Measurements from ENCODE around the gene ALX1.

ALX1 gene

DNA sequence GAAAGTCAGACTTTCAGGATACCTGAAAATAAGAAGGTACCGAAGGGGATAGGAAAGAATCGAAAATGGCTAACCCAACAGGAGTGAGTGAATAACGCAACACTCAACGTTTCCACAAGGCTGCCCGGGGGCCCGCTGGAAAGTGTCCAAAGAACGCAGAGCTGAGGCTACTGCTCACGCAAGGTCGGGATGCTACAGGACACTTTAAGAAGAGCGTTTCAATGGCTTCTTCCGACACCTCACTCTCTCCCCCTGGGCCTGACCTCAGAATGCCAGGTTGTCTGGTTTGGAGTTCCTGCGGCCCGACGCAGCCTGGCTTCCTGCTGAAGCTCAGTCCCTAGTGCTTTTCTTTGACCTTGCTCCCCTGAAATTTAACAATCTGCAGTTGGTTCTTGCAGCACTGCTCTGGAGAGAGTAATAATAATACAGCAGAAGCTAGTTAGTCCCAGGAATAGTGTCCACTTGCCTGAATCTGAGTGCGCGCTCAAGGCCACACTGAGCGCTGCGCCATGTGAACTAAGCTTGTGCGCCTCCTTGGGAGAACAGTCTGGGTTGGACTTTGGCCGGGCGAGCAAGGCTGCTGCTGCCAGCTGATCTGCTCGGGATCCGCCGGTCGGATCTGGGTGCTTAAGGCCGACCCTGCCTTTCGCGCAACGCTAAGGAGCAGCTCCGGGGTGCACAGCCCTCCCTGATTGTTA lies 2.0 kb upstream of the ALX1 start:
- no CpG with 5 or more reads among the region's 30 CpGs for WGBS (ENCODE audit: extremely low coverage, insufficient coverage, low lambda C conversion rate)
- DNase-seq = peak; percentile 67
- Histone ChIP-seq H3K18ac (ENCODE audit: low read length) (no peak overlapping the region), H3K4me2 (ENCODE audit: low read length) (peak overlapping the region; percentile 72), H3K4ac (ENCODE audit: low read depth, low read length) (no peak overlapping the region), H3K23ac (ENCODE audit: low read length) (no peak overlapping the region), H3K79me1 (ENCODE audit: low read length) (no peaks in the 10 kb centered on the region), H3K27ac (ENCODE audit: low read depth, low read length) (no peak overlapping the region), H2BK5ac (ENCODE audit: low read length) (no peak overlapping the region), H4K8ac (ENCODE audit: low read depth, low read length) (no peak overlapping the region), H2BK15ac (replicated peaks; ENCODE audit: low read depth) (no peak overlapping the region), H3K79me2 (ENCODE audit: control insufficient read depth, insufficient read depth, low read length) (no peaks in the 10 kb centered on the region), H3K4me3 (ENCODE audit: low read length) (no peak overlapping the region), H3K4me1 (ENCODE audit: control insufficient read depth, low read depth, low read length) (peaks cover 2% of the 10 kb centered on the region), H3K9ac (ENCODE audit: low read length) (peak overlapping the region; percentile 59), H3K56ac (ENCODE audit: low read length) (peak overlapping the region; percentile 84), H2BK120ac (ENCODE audit: low read depth, low read length) (no peak overlapping the region), H4K5ac (ENCODE audit: low read length) (no peak overlapping the region), H3K27me3 (ENCODE audit: insufficient read depth, low read length, poor library complexity) (peaks cover 23% of the 10 kb centered on the region), H2AK5ac (ENCODE audit: low read length) (no peak overlapping the region), H3K36me3 (ENCODE audit: control insufficient read depth, insufficient read depth, low read length) (no peaks in the 10 kb centered on the region)

GRCh38 chr12:85278598-85279448 lies 1.2 kb upstream of the ALX1 start:
- H2BK120ac ChIP-seq (ENCODE audit: low read depth, low read length) = no peak overlapping the region
- peak overlapping the region; percentile 89 for H3K56ac ChIP-seq (ENCODE audit: low read length)
- peak overlapping the region; percentile 90 for H3K18ac ChIP-seq (ENCODE audit: low read length)
- H3K23ac ChIP-seq (ENCODE audit: low read length) = no peak overlapping the region
- no peaks in the 10 kb centered on the region for H3K79me2 ChIP-seq (ENCODE audit: control insufficient read depth, insufficient read depth, low read length)
- peak overlapping the region; percentile 96 for H3K4me2 ChIP-seq (ENCODE audit: low read length)
- peak overlapping the region; percentile 77 for H3K9ac ChIP-seq (ENCODE audit: low read length)
- H3K4ac ChIP-seq (ENCODE audit: low read depth, low read length) = no peak overlapping the region
- H4K8ac ChIP-seq (ENCODE audit: low read depth, low read length) = no peak overlapping the region
- no peak overlapping the region for H2BK15ac ChIP-seq (replicated peaks; ENCODE audit: low read depth)
- H3K4me3 ChIP-seq (ENCODE audit: low read length) = peak overlapping the region; percentile 48
- peak; percentile 47 for DNase-seq
- H3K79me1 ChIP-seq (ENCODE audit: low read length) = no peaks in the 10 kb centered on the region
- peaks cover 16% of the 10 kb centered on the region for H3K27me3 ChIP-seq (ENCODE audit: insufficient read depth, low read length, poor library complexity)
- no peak overlapping the region for H2BK5ac ChIP-seq (ENCODE audit: low read length)
- no peak overlapping the region for H2AK5ac ChIP-seq (ENCODE audit: low read length)
- no peaks in the 10 kb centered on the region for H3K36me3 ChIP-seq (ENCODE audit: control insufficient read depth, insufficient read depth, low read length)
- H4K5ac ChIP-seq (ENCODE audit: low read length) = no peak overlapping the region
- peaks cover 2% of the 10 kb centered on the region for H3K4me1 ChIP-seq (ENCODE audit: control insufficient read depth, low read depth, low read length)
- WGBS (ENCODE audit: extremely low coverage, insufficient coverage, low lambda C conversion rate) = no CpG with 5 or more reads among the region's 37 CpGs
- H3K27ac ChIP-seq (ENCODE audit: low read depth, low read length) = no peak overlapping the region

DNA sequence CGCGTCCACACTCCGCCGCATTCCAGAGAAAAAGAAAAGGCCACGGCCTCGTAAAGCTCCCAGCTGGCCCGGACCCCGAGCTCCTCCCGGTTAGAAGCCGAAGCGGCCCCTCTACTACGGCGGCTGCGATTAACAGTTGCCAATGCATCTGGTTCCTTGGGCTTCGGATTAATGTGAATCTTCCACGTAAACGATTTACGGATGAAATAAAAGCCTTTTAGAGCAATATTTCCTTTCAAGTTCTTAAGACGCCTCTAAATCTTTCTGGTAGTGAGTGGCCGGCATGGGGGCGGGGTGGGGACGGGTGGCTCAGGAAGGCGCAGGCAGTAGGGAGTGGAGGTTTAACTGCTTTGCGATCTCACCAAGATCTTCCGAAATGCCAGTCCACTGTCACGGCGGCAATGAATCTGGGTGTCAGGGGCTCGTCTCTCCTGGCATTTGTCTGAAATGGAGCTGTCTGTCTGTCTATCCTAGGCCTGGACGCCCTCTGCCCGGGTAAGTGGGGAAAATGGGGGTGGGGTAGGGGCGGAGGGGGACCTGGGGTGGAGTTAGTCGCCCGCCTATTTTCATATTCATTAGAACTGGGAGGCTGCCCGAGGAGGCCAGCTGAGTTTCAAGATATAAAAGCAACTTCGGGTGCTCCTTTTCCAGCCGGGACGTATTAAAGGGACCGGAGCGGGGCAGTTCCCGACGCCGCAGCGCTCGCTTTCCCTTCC lies 413 bp upstream of the ALX1 start:
- H3K4me1 ChIP-seq (ENCODE audit: control insufficient read depth, low read depth, low read length) = peaks cover 2% of the 10 kb centered on the region
- H2AK5ac ChIP-seq (ENCODE audit: low read length) = no peak overlapping the region
- H3K56ac ChIP-seq (ENCODE audit: low read length) = peak overlapping the region; percentile 89
- no peak overlapping the region for H3K23ac ChIP-seq (ENCODE audit: low read length)
- H3K4ac ChIP-seq (ENCODE audit: low read depth, low read length) = no peak overlapping the region
- no peak overlapping the region for H3K27ac ChIP-seq (ENCODE audit: low read depth, low read length)
- no peak overlapping the region for H2BK120ac ChIP-seq (ENCODE audit: low read depth, low read length)
- H2BK15ac ChIP-seq (replicated peaks; ENCODE audit: low read depth) = no peak overlapping the region
- peak; percentile 70 for DNase-seq
- WGBS (ENCODE audit: extremely low coverage, insufficient coverage, low lambda C conversion rate) = no CpG with 5 or more reads among the region's 44 CpGs
- peak overlapping the region; percentile 77 for H3K9ac ChIP-seq (ENCODE audit: low read length)
- H3K27me3 ChIP-seq (ENCODE audit: insufficient read depth, low read length, poor library complexity) = peaks cover 12% of the 10 kb centered on the region
- H4K5ac ChIP-seq (ENCODE audit: low read length) = no peak overlapping the region
- H3K79me1 ChIP-seq (ENCODE audit: low read length) = no peaks in the 10 kb centered on the region
- H3K4me2 ChIP-seq (ENCODE audit: low read length) = peak overlapping the region; percentile 99
- no peaks in the 10 kb centered on the region for H3K36me3 ChIP-seq (ENCODE audit: control insufficient read depth, insufficient read depth, low read length)
- no peak overlapping the region for H4K8ac ChIP-seq (ENCODE audit: low read depth, low read length)
- no peaks in the 10 kb centered on the region for H3K79me2 ChIP-seq (ENCODE audit: control insufficient read depth, insufficient read depth, low read length)
- H3K4me3 ChIP-seq (ENCODE audit: low read length) = peak overlapping the region; percentile 48
- H3K18ac ChIP-seq (ENCODE audit: low read length) = peak overlapping the region; percentile 90
- H2BK5ac ChIP-seq (ENCODE audit: low read length) = no peak overlapping the region

DNA sequence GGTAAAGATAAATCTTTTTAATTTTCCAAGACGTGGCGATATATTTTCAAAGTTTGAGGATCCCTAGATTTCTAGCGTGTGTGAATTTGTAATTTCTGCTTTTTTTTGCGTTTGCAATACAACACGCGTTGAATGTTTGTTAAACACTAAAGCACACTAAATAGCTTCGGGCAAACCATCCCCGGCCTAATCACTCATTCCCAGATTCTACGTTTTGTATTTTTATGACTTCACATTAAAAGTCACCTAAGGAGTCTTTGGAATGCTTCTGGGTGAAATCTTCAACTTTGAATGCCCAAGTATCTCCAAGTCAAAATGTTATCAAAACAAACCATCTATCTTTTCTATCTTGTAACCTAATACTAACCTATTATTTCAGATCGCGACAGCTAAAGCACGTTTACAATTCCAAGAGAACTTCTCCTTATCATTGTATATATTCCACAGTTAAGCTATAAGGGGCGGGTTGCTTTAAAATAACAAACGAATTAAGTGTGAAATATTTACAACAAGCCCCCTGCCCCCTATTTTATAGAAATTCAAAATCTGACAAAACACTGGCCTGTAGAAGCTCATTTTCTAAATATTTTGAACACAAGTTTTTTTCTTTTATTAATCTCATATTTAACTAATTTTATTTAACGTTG lies 1.1 kb downstream of the ALX1 start:
- no peaks in the 10 kb centered on the region for H3K4me1 ChIP-seq (ENCODE audit: control insufficient read depth, low read depth, low read length)
- H2BK15ac ChIP-seq (replicated peaks; ENCODE audit: low read depth) = no peak overlapping the region
- peak overlapping the region; percentile 99 for H3K4me2 ChIP-seq (ENCODE audit: low read length)
- H3K18ac ChIP-seq (ENCODE audit: low read length) = no peak overlapping the region
- H3K9ac ChIP-seq (ENCODE audit: low read length) = peak overlapping the region; percentile 77
- no peak overlapping the region for H2BK120ac ChIP-seq (ENCODE audit: low read depth, low read length)
- H4K8ac ChIP-seq (ENCODE audit: low read depth, low read length) = no peak overlapping the region
- no peak overlapping the region for H2AK5ac ChIP-seq (ENCODE audit: low read length)
- no peak overlapping the region for H2BK5ac ChIP-seq (ENCODE audit: low read length)
- H3K4ac ChIP-seq (ENCODE audit: low read depth, low read length) = no peak overlapping the region
- H3K27me3 ChIP-seq (ENCODE audit: insufficient read depth, low read length, poor library complexity) = peaks cover 10% of the 10 kb centered on the region
- DNase-seq = peak; percentile 27
- H3K79me1 ChIP-seq (ENCODE audit: low read length) = no peaks in the 10 kb centered on the region
- peak overlapping the region; percentile 48 for H3K4me3 ChIP-seq (ENCODE audit: low read length)
- no peak overlapping the region for H3K27ac ChIP-seq (ENCODE audit: low read depth, low read length)
- no peak overlapping the region for H4K5ac ChIP-seq (ENCODE audit: low read length)
- WGBS (ENCODE audit: extremely low coverage, insufficient coverage, low lambda C conversion rate) = no CpG with 5 or more reads among the region's 15 CpGs
- H3K23ac ChIP-seq (ENCODE audit: low read length) = no peak overlapping the region
- peak overlapping the region; percentile 88 for H3K56ac ChIP-seq (ENCODE audit: low read length)
- H3K36me3 ChIP-seq (ENCODE audit: control insufficient read depth, insufficient read depth, low read length) = no peaks in the 10 kb centered on the region
- H3K79me2 ChIP-seq (ENCODE audit: control insufficient read depth, insufficient read depth, low read length) = no peaks in the 10 kb centered on the region

- no peaks in the 10 kb centered on the region for H3K4me1 ChIP-seq (ENCODE audit: control insufficient read depth, low read depth, low read length)
- DNase-seq = no peak
- H3K56ac ChIP-seq (ENCODE audit: low read length) = no peak overlapping the region
- H4K5ac ChIP-seq (ENCODE audit: low read length) = no peak overlapping the region
- WGBS (ENCODE audit: extremely low coverage, insufficient coverage, low lambda C conversion rate) = no CpG with 5 or more reads among the region's 11 CpGs
- H2BK15ac ChIP-seq (replicated peaks; ENCODE audit: low read depth) = no peak overlapping the region
- no peaks in the 10 kb centered on the region for H3K36me3 ChIP-seq (ENCODE audit: control insufficient read depth, insufficient read depth, low read length)
- peaks cover 7% of the 10 kb centered on the region for H3K27me3 ChIP-seq (ENCODE audit: insufficient read depth, low read length, poor library complexity)
- H3K18ac ChIP-seq (ENCODE audit: low read length) = no peak overlapping the region
- no peak overlapping the region for H3K23ac ChIP-seq (ENCODE audit: low read length)
- H3K4me3 ChIP-seq (ENCODE audit: low read length) = no peak overlapping the region
- no peak overlapping the region for H3K9ac ChIP-seq (ENCODE audit: low read length)
- no peak overlapping the region for H2AK5ac ChIP-seq (ENCODE audit: low read length)
- H3K4me2 ChIP-seq (ENCODE audit: low read length) = no peak overlapping the region
- H2BK5ac ChIP-seq (ENCODE audit: low read length) = no peak overlapping the region
- no peak overlapping the region for H2BK120ac ChIP-seq (ENCODE audit: low read depth, low read length)
- no peak overlapping the region for H3K4ac ChIP-seq (ENCODE audit: low read depth, low read length)
- H3K27ac ChIP-seq (ENCODE audit: low read depth, low read length) = no peak overlapping the region
- no peaks in the 10 kb centered on the region for H3K79me1 ChIP-seq (ENCODE audit: low read length)
- no peaks in the 10 kb centered on the region for H3K79me2 ChIP-seq (ENCODE audit: control insufficient read depth, insufficient read depth, low read length)
- H4K8ac ChIP-seq (ENCODE audit: low read depth, low read length) = no peak overlapping the region
Observed at GRCh38 chr12:85281636-85282312, 1.8 kb downstream of the ALX1 start.

Measured in mesendoderm (in vitro differentiated cells).